GM12878 (cell line): ENCODE results near the gene POLR2L. TPM values are rescaled to one million over a fixed set of nuclear protein-coding genes. Genes with fewer than 3 reads are reported as not detected.

Experiments
- DPF2 ChIP-seq: fragments of 450-650 bp; IDR thresholded peaks from 2 replicates; pipeline ENCODE4 v1.6.1; 2017; ENCODE audit warnings: mild to moderate bottlenecking
- NFYB ChIP-seq: IDR thresholded peaks from 2 replicates; pipeline ENCODE4 v1.6.1; 2011; ENCODE audit warnings: low read depth, mild to moderate bottlenecking, low read length, improper control_type of control experiment, moderate library complexity; ENCODE audit not compliant: insufficient read depth
- RB1 ChIP-seq: fragments of 450-650 bp; formaldehyde crosslinking; IDR thresholded peaks from 2 replicates; pipeline ENCODE4 v1.6.1; 2017; ENCODE audit warnings: mild to moderate bottlenecking, borderline replicate concordance
- REST ChIP-seq: IDR thresholded peaks from 2 replicates; pipeline ENCODE4 v1.6.1; 2012; ENCODE audit warnings: mild to moderate bottlenecking, low read depth, low read length
- ZNF687 ChIP-seq: fragments of 450-650 bp; IDR thresholded peaks from 2 replicates; pipeline ENCODE4 v1.6.1; 2017; ENCODE audit warnings: mild to moderate bottlenecking, moderate library complexity
- polyA plus RNA-seq, 11 experiments: library from polyadenylated mRNA; depleted of rRNA in 4 of 11; unstranded in 6 of 11; stranded (reverse) in 5 of 11; fragments of >200 nt; fragmentation: Nextera tagmentation in 4 of 11; fragmentation: Illumina TruSeq in 1 of 11; extraction: Ambion mirVana in 4 of 11; extraction: Trizol in 1 of 11; gene quantifications; 1 replicate in 1 of 11; 2 replicates in 10 of 11; pipeline versions ENCODE4 v1.2.1 to v1.2.3, GENCODE V29; 2011 to 2016; ENCODE audit warnings: inconsistent platforms in 2 of 11, missing spikeins in 2 of 11, low read depth in 1 of 11
- total RNA-seq, 4 experiments: library from RNA; depleted of rRNA in 3 of 4; stranded (reverse); fragments of >200 nt in 3 of 4; fragmentation: Illumina TruSeq in 1 of 4; extraction: Trizol in 1 of 4; gene quantifications; 2 replicates each; pipeline versions ENCODE4 v1.2.1 to v1.2.3, GENCODE V29; 2013 to 2021

Gene POLR2L
- total and polyA plus RNA-seq, 10 of the 15 experiments (the other 5 are each of a cell fraction or from before 2014, with no cell fraction given), result 23.1 to 497 (median 125) TPM

- no peak for TF ChIP-seq REST
- TF ChIP-seq ZNF687, result no peak
- no peak for TF ChIP-seq NFYB
- no peak for TF ChIP-seq RB1
- TF ChIP-seq DPF2, result no peak
Observed at GRCh38 chr11:824942-825341, 17.4 kb downstream of the POLR2L start (continued).
